Measurements from ENCODE around the gene PTK7. TPM values are rescaled to one million over a fixed set of nuclear protein-coding genes. Genes with fewer than 3 reads are reported as not detected.
A peak's percentile ranks its signal among the peaks of the same experiment; 100 is the strongest.

PTK7 gene
- total RNA-seq, 6 experiments from 2014 or later = 62.8 to 115 (median 66.7) TPM

- Mint-ChIP-seq H3K4me3 (no peak overlapping the region), H3K27me3 (ENCODE audit: insufficient read depth) (peaks cover 3% of the 10 kb centered on the region), H3K36me3 (ENCODE audit: low read depth) (peaks cover 4% of the 10 kb centered on the region; the same call in 1 of the 2 replicates), H3K27ac (no peak overlapping the region; the same call in 1 of the 2 replicates), H3K9me3 (no peaks in the 10 kb centered on the region), H3K4me1 (ENCODE audit: low read depth) (peaks cover 53% of the 10 kb centered on the region)
- TF ChIP-seq, protein P1, sequence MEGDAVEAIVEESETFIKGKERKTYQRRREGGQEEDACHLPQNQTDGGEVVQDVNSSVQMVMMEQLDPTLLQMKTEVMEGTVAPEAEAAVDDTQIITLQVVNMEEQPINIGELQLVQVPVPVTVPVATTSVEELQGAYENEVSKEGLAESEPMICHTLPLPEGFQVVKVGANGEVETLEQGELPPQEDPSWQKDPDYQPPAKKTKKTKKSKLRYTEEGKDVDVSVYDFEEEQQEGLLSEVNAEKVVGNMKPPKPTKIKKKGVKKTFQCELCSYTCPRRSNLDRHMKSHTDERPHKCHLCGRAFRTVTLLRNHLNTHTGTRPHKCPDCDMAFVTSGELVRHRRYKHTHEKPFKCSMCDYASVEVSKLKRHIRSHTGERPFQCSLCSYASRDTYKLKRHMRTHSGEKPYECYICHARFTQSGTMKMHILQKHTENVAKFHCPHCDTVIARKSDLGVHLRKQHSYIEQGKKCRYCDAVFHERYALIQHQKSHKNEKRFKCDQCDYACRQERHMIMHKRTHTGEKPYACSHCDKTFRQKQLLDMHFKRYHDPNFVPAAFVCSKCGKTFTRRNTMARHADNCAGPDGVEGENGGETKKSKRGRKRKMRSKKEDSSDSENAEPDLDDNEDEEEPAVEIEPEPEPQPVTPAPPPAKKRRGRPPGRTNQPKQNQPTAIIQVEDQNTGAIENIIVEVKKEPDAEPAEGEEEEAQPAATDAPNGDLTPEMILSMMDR (IDR thresholded peaks at IDR 0.05) = no peak
- no peak for DNase-seq
These were observed 70.9 kb downstream of the PTK7 start for GRCh38 chr6:43146709-43147688.

DNA sequence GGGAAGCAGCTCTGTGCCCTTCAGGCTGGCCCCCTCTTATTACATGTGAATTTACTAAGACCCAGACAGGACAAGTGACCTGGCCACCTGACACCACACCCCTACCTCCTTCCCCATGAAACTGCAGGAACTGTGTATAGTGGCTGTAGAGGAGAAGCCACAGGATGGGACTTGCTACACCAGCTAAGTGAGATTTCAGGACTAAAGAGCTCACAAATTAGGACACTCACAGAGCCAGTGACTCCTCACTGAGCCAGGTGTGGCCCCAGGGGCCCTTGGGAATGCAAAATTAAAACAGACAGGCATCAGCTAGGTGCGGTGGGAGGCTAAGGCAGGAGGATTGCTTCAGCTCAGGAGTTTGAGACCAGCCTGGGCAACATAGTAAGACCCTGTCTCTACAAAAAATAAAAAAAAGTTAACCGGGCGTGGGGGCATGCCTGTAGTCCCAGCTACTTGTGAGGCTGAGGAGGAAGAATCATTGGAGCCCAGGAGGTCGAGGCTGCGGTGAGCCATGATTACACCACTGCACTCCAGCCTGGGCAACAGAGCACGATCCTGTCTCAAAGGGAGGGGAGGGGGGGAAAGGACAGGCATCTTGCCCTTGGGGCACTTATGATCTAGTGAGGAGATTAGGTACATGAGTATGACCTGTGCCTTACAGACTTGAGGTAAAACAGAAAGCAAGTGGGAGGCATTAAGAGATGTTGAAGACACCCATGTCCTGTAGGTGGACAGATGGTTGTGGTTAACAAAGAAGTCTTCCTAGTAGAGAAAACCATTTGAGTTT is 71.8 kb downstream of the PTK7 start:
- peak overlapping the region; percentile 52 for H3K27ac Mint-ChIP-seq
- no peak for DNase-seq
- TF ChIP-seq, protein P1 (IDR thresholded peaks at IDR 0.05) = no peak
- H3K9me3 Mint-ChIP-seq = no peaks in the 10 kb centered on the region
- no peak overlapping the region for H3K4me3 Mint-ChIP-seq
- H3K27me3 Mint-ChIP-seq (ENCODE audit: insufficient read depth) = peaks cover 2% of the 10 kb centered on the region
- peaks cover 4% of the 10 kb centered on the region; the same call in 1 of the 2 replicates for H3K36me3 Mint-ChIP-seq (ENCODE audit: low read depth)
- peaks cover 52% of the 10 kb centered on the region for H3K4me1 Mint-ChIP-seq (ENCODE audit: low read depth)

DNA sequence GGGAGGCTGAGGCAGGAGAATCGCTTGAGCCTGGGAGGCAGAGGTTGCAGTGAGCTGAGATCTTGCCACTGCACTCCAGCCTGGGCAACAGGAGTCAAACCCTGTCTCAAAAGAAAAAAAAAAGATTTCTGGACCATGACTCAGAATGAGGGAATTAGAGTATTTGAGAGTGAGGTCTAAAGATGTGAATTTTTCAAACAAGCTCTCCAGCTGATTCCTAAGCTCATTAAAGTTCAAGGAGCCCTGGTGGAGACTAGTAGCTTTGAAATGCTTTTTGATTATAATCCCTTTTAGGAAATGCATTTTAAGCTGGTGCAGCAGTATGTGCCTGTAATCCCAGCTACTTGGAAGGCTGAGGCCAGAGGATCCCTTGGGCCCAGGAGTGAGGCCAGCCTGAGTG is 73.2 kb downstream of the PTK7 start:
- DNase-seq = peak; percentile 55
- peaks cover 38% of the 10 kb centered on the region for H3K4me1 Mint-ChIP-seq (ENCODE audit: low read depth)
- H3K27me3 Mint-ChIP-seq (ENCODE audit: insufficient read depth) = no peaks in the 10 kb centered on the region; the same call in none of the 2 replicates
- no peak overlapping the region for H3K4me3 Mint-ChIP-seq
- no peaks in the 10 kb centered on the region for H3K9me3 Mint-ChIP-seq
- H3K36me3 Mint-ChIP-seq (ENCODE audit: low read depth) = peaks cover 4% of the 10 kb centered on the region; the same call in 1 of the 2 replicates
- H3K27ac Mint-ChIP-seq = peak overlapping the region; percentile 83
- TF ChIP-seq, protein P1 (IDR thresholded peaks at IDR 0.05) = peak; percentile 34; the same call in 1 of the 2 replicates

GRCh38 chr6:43150051-43150751 is 74.1 kb downstream of the PTK7 start:
- Mint-ChIP-seq H3K36me3 (ENCODE audit: low read depth) (peaks cover 1% of the 10 kb centered on the region; the same call in 1 of the 2 replicates), H3K9me3 (no peaks in the 10 kb centered on the region), H3K27me3 (ENCODE audit: insufficient read depth) (no peaks in the 10 kb centered on the region; the same call in none of the 2 replicates), H3K4me1 (ENCODE audit: low read depth) (peaks cover 29% of the 10 kb centered on the region), H3K27ac (peak overlapping the region; percentile 83), H3K4me3 (no peak overlapping the region)
- DNase-seq = no peak
- TF ChIP-seq, protein P1 (IDR thresholded peaks at IDR 0.05) = no peak

- no peak for DNase-seq
- Mint-ChIP-seq H3K4me3 (no peak overlapping the region), H3K27ac (no peak overlapping the region), H3K4me1 (ENCODE audit: low read depth) (peaks cover 5% of the 10 kb centered on the region; the same call in 1 of the 2 replicates), H3K9me3 (no peaks in the 10 kb centered on the region), H3K36me3 (ENCODE audit: low read depth) (no peaks in the 10 kb centered on the region; the same call in 1 of the 2 replicates), H3K27me3 (ENCODE audit: insufficient read depth) (peaks cover 6% of the 10 kb centered on the region)
- TF ChIP-seq, protein P1 (IDR thresholded peaks at IDR 0.05) = no peak
These were observed 83.5 kb downstream of the PTK7 start for GRCh38 chr6:43159599-43159998.
